ENCODE results near the gene TSHZ3.

TSHZ3 gene, protein sequence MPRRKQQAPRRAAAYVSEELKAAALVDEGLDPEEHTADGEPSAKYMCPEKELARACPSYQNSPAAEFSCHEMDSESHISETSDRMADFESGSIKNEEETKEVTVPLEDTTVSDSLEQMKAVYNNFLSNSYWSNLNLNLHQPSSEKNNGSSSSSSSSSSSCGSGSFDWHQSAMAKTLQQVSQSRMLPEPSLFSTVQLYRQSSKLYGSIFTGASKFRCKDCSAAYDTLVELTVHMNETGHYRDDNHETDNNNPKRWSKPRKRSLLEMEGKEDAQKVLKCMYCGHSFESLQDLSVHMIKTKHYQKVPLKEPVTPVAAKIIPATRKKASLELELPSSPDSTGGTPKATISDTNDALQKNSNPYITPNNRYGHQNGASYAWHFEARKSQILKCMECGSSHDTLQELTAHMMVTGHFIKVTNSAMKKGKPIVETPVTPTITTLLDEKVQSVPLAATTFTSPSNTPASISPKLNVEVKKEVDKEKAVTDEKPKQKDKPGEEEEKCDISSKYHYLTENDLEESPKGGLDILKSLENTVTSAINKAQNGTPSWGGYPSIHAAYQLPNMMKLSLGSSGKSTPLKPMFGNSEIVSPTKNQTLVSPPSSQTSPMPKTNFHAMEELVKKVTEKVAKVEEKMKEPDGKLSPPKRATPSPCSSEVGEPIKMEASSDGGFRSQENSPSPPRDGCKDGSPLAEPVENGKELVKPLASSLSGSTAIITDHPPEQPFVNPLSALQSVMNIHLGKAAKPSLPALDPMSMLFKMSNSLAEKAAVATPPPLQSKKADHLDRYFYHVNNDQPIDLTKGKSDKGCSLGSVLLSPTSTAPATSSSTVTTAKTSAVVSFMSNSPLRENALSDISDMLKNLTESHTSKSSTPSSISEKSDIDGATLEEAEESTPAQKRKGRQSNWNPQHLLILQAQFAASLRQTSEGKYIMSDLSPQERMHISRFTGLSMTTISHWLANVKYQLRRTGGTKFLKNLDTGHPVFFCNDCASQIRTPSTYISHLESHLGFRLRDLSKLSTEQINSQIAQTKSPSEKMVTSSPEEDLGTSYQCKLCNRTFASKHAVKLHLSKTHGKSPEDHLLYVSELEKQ

DNA sequence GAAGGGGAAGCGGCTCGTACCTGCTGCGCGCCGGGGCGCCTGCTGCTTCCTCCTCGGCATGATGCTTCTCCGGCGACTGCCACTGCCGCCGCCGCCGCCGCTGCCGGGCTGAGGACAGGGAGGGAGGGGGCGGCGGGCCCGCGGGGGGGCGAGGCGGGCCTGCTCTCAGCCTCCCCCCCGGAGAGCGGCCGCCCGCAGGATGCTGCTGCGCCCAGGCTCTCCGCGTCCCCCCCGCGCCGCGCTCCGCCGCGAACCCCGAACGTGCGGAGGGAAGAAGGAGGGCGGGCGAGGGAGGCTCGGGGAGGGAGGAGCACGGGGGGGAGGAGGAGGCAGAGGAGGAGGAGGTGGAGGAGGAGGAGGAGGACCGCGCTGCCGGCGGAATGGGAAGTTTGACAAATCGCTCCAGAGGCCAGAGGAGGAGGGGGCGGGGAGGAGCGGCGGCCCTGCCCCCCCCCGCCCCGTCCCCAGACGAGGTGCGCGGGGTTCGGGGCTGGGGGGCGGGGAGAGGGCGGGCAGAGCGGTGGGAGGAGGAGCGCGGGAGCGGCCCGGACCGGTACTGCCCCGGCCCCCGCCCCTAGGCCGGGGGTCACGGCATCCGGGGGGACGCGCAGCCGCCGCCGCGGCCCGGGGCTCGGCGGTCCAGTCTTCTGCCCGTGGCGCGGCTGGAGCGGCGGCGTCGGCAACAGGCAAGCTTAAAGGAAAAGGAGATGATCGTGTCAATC, at the start of gene TSHZ3:
Gene TSHZ3 (minus strand): TSS at position 277 of the 722 bp plus-strand sequence. CDS start 217 bp downstream, at position 60.
- TF ChIP-seq, protein P1, sequence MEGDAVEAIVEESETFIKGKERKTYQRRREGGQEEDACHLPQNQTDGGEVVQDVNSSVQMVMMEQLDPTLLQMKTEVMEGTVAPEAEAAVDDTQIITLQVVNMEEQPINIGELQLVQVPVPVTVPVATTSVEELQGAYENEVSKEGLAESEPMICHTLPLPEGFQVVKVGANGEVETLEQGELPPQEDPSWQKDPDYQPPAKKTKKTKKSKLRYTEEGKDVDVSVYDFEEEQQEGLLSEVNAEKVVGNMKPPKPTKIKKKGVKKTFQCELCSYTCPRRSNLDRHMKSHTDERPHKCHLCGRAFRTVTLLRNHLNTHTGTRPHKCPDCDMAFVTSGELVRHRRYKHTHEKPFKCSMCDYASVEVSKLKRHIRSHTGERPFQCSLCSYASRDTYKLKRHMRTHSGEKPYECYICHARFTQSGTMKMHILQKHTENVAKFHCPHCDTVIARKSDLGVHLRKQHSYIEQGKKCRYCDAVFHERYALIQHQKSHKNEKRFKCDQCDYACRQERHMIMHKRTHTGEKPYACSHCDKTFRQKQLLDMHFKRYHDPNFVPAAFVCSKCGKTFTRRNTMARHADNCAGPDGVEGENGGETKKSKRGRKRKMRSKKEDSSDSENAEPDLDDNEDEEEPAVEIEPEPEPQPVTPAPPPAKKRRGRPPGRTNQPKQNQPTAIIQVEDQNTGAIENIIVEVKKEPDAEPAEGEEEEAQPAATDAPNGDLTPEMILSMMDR (IDR thresholded peaks at IDR 0.05), result no peak
- TF ChIP-seq ZFX (IDR thresholded peaks at IDR 0.05; ENCODE audit: borderline replicate concordance), result no peak
- no peak within 1 kb of the TSS for H3K27ac ChIP-seq

DNA sequence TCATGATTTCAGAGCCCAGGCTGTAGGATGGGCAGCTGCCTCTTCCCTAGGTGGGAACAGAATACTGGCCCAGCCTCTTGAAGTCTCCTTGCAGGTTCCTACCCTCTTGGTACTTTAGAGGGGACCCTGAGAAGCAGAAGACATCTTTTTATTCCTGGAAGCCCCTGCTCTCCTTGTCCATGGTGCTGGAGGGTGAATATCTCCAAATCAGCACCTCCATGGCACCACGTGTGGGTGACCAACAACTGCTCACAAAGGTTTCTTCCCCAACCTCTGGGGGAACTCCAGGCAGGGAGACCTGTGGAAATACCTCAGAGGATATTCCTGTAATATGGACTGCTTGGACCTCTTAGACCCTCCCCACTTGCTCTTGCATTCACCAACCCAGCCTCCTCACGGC, 48.1 kb upstream of the TSHZ3 start:
- H3K27ac ChIP-seq, result no peak overlapping the region
- TF ChIP-seq, protein P1 (IDR thresholded peaks at IDR 0.05), result no peak
- no peak for TF ChIP-seq ZFX (IDR thresholded peaks at IDR 0.05; ENCODE audit: borderline replicate concordance)

DNA sequence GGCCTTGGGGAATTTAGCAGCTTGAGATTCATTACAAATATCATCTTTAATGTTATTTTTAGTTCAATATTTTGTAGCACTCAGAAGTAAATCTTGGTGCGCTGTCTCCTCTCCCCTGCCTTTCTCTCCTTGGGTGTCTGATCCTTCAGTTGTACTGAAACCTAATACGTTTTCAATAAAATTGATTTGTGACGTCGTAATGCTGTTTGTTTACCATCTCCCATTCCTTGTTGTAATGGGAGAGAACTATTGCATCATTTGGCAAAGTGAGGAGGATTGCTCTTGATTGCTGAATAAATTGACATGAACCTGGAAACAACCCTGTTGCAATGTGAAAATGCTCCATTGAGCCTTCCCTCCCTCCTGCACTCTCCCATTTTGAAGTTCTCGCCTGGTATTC, 43.2 kb upstream of the TSHZ3 start:
- TF ChIP-seq ZFX (IDR thresholded peaks at IDR 0.05; ENCODE audit: borderline replicate concordance), result no peak
- TF ChIP-seq, protein P1 (IDR thresholded peaks at IDR 0.05), result no peak
- no peak overlapping the region for H3K27ac ChIP-seq

DNA sequence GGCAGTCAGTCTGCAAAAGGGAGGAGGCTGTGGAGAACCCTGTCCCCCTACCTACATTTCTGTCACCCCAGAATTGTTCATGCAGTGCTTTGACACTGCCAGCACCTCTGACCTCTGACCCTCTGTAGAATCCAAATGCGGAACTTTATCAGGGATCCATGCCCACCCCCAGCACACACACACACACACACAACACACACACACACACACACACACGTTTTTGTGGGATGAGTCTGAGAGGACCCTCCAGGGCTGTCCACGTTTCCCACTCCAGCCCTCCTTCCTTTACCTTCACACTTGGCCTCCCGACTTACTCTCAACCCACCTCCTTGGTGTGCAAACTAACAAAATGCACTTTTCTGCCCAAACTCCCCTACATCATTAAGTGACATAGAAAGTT, 42.3 kb upstream of the TSHZ3 start:
- no peak overlapping the region for H3K27ac ChIP-seq
- TF ChIP-seq, protein P1 (IDR thresholded peaks at IDR 0.05), result no peak
- no peak for TF ChIP-seq ZFX (IDR thresholded peaks at IDR 0.05; ENCODE audit: borderline replicate concordance)

DNA sequence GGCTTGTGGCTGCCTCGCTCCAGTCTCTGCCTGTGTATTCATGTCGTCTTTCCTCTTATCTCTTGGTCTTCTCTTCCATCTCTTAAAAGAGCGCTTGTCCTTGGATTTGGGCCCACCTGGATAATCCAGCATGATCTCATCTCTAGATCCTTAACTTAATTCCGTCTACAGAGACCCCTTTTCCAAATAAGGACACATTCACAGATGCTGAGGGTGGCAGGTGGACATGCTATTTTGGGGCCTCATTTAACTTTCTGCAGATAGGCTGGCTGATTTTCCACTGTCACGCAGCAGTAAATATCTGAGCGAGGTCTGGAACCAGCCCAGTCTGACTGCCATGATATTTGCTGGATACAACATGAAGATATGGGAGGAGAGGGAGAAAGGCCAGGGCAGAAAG, 41.5 kb upstream of the TSHZ3 start:
- no peak overlapping the region for H3K27ac ChIP-seq
- no peak for TF ChIP-seq ZFX (IDR thresholded peaks at IDR 0.05; ENCODE audit: borderline replicate concordance)
- TF ChIP-seq, protein P1 (IDR thresholded peaks at IDR 0.05), result no peak

DNA sequence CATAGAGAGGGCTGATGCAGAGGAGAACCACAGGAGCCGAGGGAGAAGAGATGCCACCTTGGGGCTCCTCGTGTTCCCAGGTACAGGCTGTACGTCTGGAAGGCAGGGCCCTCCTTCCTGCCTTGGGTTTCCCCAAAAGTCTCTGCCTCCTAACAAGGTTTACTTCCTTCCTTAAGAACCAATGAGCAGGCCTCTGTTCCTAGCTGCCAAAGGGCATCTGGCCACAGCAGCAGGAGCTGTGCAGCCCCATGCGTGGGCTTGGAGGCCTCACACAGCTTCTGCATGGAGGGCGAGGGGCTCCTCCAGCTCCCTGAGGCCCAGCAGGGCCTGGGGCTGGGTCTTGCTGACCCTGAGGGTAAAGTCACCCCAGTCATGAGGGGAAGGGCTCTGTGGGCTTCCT, 40.6 kb upstream of the TSHZ3 start:
- TF ChIP-seq, protein P1 (IDR thresholded peaks at IDR 0.05), result no peak
- TF ChIP-seq ZFX (IDR thresholded peaks at IDR 0.05; ENCODE audit: borderline replicate concordance), result no peak
- no peak overlapping the region for H3K27ac ChIP-seq

Measured in 22Rv1 (cell line).